ENCODE measurements around the gene ASCL3.

ASCL3 gene

DNA sequence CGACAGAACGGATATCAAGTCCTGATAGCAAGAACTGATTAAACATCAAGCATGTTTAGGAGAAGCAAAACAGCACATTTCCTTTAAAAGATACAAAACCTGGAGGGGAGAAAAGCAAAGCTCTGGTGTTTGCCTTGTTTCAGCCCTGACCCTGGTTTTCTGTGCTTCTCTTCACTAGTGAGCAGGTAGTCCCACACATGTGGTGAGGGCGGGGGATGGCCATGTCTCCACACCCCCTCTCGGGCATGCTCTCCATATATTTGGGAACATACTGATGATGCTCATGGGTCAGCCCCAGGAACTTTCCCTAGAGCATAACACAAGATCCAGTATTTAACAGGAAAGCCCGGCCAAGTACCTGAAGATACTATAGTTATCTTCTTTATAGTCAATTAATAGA, 20.1 kb downstream of the ASCL3 start:
- TF ChIP-seq, protein P1, sequence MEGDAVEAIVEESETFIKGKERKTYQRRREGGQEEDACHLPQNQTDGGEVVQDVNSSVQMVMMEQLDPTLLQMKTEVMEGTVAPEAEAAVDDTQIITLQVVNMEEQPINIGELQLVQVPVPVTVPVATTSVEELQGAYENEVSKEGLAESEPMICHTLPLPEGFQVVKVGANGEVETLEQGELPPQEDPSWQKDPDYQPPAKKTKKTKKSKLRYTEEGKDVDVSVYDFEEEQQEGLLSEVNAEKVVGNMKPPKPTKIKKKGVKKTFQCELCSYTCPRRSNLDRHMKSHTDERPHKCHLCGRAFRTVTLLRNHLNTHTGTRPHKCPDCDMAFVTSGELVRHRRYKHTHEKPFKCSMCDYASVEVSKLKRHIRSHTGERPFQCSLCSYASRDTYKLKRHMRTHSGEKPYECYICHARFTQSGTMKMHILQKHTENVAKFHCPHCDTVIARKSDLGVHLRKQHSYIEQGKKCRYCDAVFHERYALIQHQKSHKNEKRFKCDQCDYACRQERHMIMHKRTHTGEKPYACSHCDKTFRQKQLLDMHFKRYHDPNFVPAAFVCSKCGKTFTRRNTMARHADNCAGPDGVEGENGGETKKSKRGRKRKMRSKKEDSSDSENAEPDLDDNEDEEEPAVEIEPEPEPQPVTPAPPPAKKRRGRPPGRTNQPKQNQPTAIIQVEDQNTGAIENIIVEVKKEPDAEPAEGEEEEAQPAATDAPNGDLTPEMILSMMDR (IDR thresholded peaks at IDR 0.05), result no peak
- TF ChIP-seq ZFX (IDR thresholded peaks at IDR 0.05; ENCODE audit: borderline replicate concordance), result no peak
- H3K27ac ChIP-seq, result no peak overlapping the region

DNA sequence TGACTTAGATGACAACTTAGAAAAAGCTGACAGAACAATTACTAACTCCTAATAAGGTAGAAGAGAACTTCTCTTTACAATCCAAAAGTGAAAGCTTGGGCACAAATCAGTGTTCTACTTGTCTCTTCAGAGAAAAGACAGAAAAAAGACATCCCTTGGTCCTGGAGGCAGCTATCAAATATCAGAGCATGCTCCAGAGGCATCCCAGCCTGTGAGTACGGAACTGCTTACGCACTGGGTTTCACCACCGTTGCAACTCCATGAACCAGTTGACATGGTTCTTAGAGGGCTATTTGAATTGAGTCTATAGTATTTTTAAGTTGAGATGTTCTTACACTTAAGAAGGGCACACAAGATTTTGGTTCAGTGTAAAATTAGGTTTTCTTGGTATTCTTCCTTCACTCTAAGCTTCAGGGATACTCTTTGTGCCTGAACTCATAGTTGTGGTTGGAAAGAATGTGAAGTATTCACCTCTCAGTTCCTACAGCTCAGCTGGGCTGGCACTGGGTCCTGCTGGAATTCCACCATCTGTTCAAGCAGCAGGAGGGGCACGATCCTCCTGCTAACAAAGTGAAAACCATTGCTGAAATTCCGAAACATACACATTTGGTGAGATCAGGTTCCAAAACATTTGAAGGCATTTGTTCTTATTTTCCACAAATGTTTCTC, 25.5 kb downstream of the ASCL3 start:
- H3K27ac ChIP-seq, result no peak overlapping the region
- TF ChIP-seq, protein P1 (IDR thresholded peaks at IDR 0.05), result no peak
- no peak for TF ChIP-seq ZFX (IDR thresholded peaks at IDR 0.05; ENCODE audit: borderline replicate concordance)

DNA sequence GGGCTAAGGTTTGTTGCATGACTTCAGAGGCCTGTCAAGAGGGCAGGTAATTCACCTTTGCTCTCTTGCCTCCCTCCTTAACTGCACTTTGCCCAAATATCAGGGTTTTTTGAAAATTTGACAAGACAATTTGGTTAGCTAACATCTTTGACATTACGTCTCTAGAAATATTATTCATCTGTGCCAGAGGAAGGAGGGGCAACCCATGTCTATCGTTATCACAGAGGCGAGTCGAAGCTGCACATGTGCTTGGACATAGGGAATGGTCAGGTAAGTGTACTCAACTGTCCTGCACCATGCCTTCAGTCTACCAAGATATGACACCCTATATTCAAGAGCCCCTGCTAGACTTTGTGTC, 28.2 kb downstream of the ASCL3 start:
- H3K27ac ChIP-seq, result no peak overlapping the region
- TF ChIP-seq ZFX (IDR thresholded peaks at IDR 0.05; ENCODE audit: borderline replicate concordance), result no peak
- TF ChIP-seq, protein P1 (IDR thresholded peaks at IDR 0.05), result peak; percentile 41

DNA sequence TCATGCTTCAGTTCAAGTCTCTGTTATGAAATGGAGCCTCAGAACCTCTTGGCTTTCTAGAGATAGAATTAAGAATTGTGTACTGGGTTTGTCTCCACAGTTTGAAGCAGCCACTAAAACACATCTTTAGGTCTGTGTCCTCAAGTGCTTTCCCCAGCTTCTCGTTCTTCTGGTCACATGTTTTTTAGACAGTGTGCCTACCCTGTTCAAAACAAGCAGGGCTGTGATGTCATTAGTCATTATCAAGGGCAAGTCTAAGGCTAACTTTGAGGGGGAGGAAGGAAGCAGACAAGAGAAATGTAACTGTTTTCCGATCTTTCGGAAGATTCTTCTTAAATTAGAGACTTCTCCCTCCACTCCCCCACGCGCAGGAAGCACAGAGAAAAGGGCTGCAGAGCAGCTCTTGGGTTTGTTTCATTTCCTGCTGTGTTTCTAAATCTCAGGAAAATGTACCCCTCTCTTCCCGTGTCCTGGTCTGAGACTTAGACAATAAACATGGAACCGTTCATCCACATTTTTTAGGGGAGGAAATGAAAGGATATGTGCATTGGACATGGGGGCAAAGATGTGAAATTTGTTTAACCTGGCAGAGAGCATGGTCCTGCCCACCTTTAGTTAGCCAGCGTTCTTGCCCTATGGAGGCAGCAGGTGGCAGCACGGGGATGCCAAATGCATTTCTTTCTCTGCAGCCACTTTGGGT, 28.7 kb downstream of the ASCL3 start:
- no peak overlapping the region for H3K27ac ChIP-seq
- no peak for TF ChIP-seq ZFX (IDR thresholded peaks at IDR 0.05; ENCODE audit: borderline replicate concordance)
- TF ChIP-seq, protein P1 (IDR thresholded peaks at IDR 0.05), result peak; percentile 82

DNA sequence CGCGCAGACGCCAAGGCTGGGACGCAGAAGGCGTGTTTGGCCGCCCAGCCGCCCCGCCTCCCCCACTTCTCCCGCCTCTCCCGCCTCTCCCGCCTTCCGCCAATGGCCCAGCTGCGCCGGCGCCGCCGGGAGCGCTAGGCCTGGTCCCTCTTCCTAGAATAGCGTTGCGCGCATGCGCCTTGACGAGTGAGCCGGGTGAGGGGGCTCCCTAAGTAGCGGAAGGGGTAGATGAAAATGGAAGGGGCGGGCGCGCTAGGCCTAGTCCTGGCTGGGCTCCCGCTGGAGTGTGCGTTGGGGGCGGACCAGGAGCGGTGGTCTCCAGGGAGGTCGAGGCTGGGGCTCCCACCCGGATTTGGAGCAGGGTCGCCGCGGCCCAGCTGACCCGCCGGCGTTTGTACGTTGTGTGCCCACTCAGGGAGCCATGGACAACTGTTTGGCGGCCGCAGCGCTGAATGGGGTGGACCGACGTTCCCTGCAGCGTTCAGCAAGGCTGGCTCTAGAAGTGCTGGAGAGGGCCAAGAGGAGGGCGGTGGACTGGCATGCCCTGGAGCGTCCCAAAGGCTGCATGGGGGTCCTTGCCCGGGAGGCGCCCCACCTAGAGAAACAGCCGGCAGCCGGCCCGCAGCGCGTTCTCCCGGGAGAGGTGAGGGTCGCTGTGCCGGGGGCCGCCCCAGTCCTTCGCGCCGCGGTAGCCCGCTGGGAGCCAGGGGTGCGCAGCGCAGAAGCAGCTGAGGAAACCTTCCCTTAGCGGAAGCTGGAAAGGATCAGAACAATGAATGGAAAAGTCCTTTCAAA, 31.6 kb downstream of the ASCL3 start, which contains the start of gene AKIP1:
Gene AKIP1 (plus strand): TSS at position 161 of the 795 bp plus-strand sequence. CDS start 261 bp downstream, at position 422.
- peak within 1 kb of the TSS; percentile 70 for H3K27ac ChIP-seq
- TF ChIP-seq, protein P1 (IDR thresholded peaks at IDR 0.05), result no peak
- TF ChIP-seq ZFX (IDR thresholded peaks at IDR 0.05; ENCODE audit: borderline replicate concordance), result no peak

DNA sequence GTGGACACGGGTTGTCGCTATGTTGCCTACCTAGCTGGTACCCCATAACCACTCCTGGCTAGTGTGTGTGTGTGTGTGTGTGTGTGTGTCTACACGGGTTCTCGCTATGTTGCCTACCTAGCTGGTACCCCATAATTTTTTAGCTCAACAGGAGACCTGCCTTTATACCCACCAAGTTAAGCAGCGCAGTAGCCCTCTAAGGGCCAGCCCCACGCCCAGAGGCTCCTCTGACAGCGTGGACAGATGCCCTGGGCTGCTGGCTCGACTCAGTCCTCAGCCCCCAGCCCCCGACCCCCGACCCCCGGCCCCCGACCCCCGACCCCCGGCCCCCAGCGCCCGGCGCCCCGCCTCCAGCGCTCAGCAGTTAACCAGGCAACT, 32.2 kb downstream of the ASCL3 start:
- TF ChIP-seq, protein P1 (IDR thresholded peaks at IDR 0.05), result no peak
- TF ChIP-seq ZFX (IDR thresholded peaks at IDR 0.05; ENCODE audit: borderline replicate concordance), result no peak
- H3K27ac ChIP-seq, result no peak overlapping the region
